Omental fat pad (tissue), 4 donors: ENCODE data around the gene DENND5B. TPM values are rescaled to one million over a fixed set of nuclear protein-coding genes. Genes with fewer than 3 reads are reported as not detected.
"Not testable (repeated sequence)": the region's sequence is repeated elsewhere in the genome, so short reads cannot be mapped to it uniquely, and the experiment has no call there.

Source experiments
- ATAC-seq: fragments of 150-250 bp; one replicate; pipeline ENCODE4 v1.9.1; 2016; ENCODE audit warnings: mild to moderate bottlenecking, moderate library complexity; ENCODE audit not compliant: low FRiP score
- DNase-seq: peaks from one replicate; pipeline ENCODE4 v3.0.0-alpha.2; 2019; ENCODE audit warnings: low spot score
- total RNA-seq, 4 donors: library from RNA; depleted of rRNA; stranded (reverse); fragments of >200 nt; gene quantifications; one replicate each; pipeline ENCODE4 v1.1.0, GENCODE V29; 2016
- TF ChIP-seq, protein P1 (sequence below), 3 donors: fragments of 450-650 bp; IDR thresholded peaks; one replicate each; pipeline ENCODE4 v1.5.1; 2016 to 2017; ENCODE audit warnings: antibody characterized with exemption in 3 of 3, mild to moderate bottlenecking in 3 of 3, moderate library complexity in 2 of 3

Gene DENND5B
- total RNA-seq, 4 donors from 2014 or later = 9.1 to 17.1 (median 15.8) TPM

DNA sequence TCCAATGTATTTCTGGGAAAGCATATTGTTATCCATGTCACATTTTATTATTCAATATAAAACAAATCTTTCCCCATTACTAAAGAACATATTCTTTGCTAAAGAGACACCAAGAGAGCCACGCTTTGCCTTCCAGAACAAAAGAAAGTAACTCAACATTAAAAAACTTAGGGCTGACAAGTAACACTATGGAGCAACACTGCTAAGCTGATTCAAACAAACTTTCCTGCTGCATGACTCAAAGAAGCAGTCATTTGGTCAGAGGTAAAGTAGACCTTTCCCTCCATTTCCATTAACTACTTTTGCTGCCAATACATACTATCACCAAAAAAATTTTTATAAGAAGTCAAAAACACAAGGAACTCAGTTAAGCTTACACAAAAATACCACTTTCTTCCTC is 83.0 kb downstream of the DENND5B start:
- TF ChIP-seq, protein P1, sequence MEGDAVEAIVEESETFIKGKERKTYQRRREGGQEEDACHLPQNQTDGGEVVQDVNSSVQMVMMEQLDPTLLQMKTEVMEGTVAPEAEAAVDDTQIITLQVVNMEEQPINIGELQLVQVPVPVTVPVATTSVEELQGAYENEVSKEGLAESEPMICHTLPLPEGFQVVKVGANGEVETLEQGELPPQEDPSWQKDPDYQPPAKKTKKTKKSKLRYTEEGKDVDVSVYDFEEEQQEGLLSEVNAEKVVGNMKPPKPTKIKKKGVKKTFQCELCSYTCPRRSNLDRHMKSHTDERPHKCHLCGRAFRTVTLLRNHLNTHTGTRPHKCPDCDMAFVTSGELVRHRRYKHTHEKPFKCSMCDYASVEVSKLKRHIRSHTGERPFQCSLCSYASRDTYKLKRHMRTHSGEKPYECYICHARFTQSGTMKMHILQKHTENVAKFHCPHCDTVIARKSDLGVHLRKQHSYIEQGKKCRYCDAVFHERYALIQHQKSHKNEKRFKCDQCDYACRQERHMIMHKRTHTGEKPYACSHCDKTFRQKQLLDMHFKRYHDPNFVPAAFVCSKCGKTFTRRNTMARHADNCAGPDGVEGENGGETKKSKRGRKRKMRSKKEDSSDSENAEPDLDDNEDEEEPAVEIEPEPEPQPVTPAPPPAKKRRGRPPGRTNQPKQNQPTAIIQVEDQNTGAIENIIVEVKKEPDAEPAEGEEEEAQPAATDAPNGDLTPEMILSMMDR (IDR thresholded peaks at IDR 0.05) = no peak
- ATAC-seq = no peak
- DNase-seq = no peak

DNA sequence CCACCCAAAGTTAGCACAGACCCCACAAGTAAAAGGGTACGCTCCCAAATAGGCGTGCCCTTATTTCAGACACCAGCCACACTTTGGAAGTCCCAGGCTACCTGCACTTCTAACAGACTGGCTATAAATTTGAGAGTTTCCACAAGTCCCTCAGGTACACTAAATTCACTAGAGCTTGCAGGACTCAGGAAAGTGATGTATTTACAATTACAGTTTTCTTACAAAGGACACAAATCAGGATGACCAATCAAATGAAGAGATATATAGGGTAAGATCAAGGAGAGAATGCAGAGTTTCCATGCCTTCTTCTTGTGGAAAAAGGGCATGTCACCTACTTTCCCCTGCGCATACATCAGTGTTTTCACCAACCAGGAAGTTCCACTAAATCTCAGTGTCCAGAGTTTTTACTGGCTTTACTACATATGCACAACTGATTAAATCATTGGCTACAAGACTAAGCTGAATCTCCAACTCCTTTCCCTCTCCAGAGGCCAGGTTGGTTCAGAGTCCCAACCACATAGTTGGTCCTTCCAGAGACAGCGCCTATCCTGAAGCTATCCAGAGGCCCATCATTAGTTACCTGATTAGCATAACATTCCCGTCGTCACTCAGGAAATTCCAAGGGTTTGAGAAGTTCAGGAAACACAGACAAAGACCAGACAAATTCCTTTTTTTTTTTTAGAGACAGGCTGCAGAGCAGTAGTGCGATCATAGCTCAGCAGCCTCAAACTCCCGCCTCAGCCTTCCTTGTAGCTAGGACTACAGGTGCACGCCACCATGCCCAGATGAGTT is 84.2 kb downstream of the DENND5B start:
- TF ChIP-seq, protein P1 (IDR thresholded peaks at IDR 0.05) = no peak
- no peak for ATAC-seq
- DNase-seq = no peak

DNA sequence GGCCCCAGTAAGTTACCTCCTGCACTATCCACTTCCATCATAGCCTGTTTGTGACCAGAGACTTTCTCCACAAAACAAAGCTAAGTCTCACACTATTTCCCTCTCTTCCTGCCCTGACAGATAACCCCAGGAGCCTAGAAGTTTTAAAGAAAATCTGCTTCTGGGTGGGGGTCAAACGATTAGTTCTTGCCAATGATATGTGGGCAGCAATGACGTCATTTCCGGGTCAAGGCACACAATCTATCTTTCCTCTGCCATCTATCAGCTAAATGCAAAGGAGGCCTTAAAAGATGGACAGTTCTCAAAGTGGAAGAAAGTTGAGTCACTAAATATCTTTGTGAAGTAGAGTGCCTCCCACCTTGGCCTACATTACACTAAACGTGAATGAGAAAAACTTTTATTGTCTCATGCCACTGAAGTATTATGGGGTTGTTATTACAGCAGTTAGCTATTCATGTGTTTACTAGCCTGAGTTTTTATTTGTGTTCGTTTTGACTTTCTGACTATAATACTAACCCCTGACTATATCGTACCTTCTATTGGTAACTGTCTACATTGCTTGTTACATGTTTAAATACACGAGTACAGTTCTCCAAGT is 86.2 kb downstream of the DENND5B start:
- ATAC-seq (no peak), DNase-seq (no peak)

DNA sequence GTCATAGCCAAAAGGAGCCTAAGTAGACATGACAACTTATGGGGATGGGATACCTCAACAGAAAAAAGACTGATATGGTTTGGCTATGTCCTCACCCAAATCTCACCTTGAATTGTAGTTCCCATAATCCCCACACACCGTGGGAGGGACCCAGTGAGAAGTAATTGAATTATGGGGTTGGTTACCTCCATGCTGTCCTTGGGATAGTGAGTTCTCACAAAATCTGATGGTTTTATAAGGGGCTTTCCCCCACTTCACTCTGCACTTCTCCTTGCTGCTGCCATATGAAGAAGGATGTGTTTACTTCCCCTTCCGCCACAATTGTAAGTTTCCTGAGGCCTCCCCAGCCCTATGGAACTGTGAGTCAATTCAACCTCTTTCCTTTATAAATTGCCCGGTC is 89.9 kb downstream of the DENND5B start:
- not testable (repeated sequence) for DNase-seq, ATAC-seq

More for the DNA sequence above, 86.2 kb downstream of the DENND5B start:
- TF ChIP-seq, protein P1 (IDR thresholded peaks at IDR 0.05) = no peak

DNA sequence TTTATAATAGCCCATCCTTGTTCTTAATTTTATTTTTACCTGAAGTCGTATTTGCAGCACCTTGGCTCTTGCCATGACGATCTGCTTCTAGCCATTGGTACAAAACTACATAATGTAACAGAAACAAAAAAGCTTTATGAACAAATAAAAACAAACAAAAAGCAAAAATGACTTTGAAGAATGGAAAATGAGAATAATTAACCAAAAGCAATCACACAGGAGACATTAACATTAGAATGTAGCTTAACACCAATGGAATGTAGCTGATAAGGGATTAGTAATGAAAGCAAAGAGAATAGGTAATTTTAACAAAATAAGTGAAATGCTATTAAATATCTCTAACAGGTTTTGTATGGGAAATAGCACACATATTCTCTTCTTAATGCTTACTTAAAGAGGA is 91.4 kb downstream of the DENND5B start:
- no peak for DNase-seq
- TF ChIP-seq, protein P1 (IDR thresholded peaks at IDR 0.05) = no peak
- ATAC-seq = no peak

DNA sequence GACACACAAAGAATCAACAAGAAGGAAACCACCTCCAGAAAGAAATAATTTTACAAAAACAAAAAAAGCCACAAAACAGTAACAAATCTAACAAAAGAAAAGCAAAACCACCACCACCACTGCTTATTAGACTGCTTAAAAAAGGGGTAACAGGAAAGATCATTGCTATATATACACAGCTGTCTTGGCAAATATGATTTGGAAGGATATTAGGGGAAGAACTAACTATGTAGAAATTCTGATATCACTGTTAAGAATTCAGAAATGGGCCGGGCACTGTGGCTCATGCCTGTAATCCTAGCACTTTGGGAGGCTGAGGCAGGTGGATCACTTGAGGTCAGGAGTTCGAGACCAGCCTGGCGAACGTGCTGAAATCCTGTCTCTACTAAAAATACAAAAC is 92.5 kb downstream of the DENND5B start:
- TF ChIP-seq, protein P1 (IDR thresholded peaks at IDR 0.05) = no peak
- ATAC-seq (no peak), DNase-seq (no peak)

DNA sequence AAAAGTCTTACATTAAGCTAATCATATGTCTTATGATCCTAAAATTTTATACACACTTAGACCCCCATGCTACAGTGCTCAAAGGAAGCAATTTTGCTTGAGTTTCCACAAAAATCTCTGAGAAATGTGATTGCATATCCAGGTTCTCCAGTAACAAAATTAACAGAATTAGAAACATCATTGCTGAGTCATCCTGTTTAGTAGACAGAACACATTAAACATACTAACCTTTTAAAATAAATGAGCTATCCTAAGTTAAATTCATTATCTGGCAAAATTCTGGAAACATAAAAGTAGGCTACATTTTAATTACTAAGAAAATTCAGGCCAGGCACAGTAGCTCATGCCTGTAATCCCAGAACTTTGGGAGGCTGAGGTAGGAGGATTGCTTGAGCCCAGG is 94.7 kb downstream of the DENND5B start:
- DNase-seq (no peak), ATAC-seq (no peak)
- TF ChIP-seq, protein P1 (IDR thresholded peaks at IDR 0.05) = no peak
